Spleen (tissue), 7 donors: Measurements from ENCODE around the gene PGM5.

Experiments used
- CTCF ChIP-seq, 11 experiments: fragments of 200-600 bp in 7 of 11; fragments of 450-650 bp in 4 of 11; sonication (generic) in 4 of 11; IDR thresholded peaks in 8 of 11; conservative IDR thresholded peaks in 3 of 11; 1 replicate in 7 of 11; 2 replicates in 4 of 11; pipeline versions ENCODE4 v1.4.0 to v1.8.0; 2016 to 2021; ENCODE audit warnings: antibody characterized with exemption in 11 of 11, inconsistent platforms in 4 of 11, mild to moderate bottlenecking in 1 of 11
- POLR2AphosphoS5 ChIP-seq, 3 donors: sonication (generic); formaldehyde crosslinking; IDR thresholded peaks; one replicate each; pipeline ENCODE4 v1.5.1; 2017; ENCODE audit warnings: antibody characterized with exemption in 3 of 3
- donor health status: DM: no; HTN: no; CAD: no; lungs with moderate emphysema.
- donor health status: DM: no; HTN: no; CAD: no.
- donor health status: DM: no; HTN: no; CAD: no.

DNA sequence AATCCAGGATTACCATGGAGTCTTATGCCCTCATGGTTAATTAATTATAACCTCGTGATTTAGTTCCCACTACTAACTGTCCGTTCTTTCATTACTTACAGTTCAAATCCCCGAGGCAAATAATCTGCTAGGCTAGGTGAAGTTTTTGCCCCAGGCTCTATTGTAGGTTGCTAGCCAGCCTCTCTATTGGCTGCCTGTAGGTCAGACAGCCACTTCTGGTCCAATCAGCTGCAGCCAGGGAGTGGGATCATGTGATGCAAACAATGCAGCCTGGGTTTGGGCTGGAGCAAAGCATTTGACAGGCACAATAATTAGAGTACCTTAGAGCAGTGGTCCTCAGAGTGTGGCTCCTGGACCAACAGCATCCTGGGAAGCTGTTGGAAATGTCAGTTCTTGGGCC, 166.5 kb downstream of the PGM5 start:
- TF ChIP-seq POLR2AphosphoS5 (IDR thresholded peaks at IDR 0.05) (no peak), CTCF (IDR thresholded peaks at IDR 0.05 in 8 of 11, conservative IDR thresholded peaks at IDR 0.05 in 3 of 11) (no peak)
